Uterus (tissue), 4 donors: ENCODE data around the gene RSPO1. TPM values are rescaled to one million over a fixed set of nuclear protein-coding genes. Genes with fewer than 3 reads are reported as not detected.

Experiments used
- DNase-seq, 2 donors: peaks; one replicate each; pipeline ENCODE4 v3.0.0-alpha.2; 2019 to 2020
- H3K27ac ChIP-seq, 2 donors: fragments of 200-600 bp; sonication (generic); 1 replicate in 1 of 2; 2 replicates in 1 of 2; pipeline ENCODE4 v1.5.1; 2016 to 2018
- H3K27me3 ChIP-seq, 2 donors: fragments of 200-600 bp; sonication (generic); one replicate each; pipeline ENCODE4 v1.5.1; 2018 to 2019; ENCODE audit warnings: control low read depth in 1 of 2
- H3K36me3 ChIP-seq, 2 donors: fragments of 200-600 bp; sonication (generic); one replicate each; pipeline ENCODE4 v1.5.1; 2019; ENCODE audit warnings: control low read depth in 1 of 2
- H3K4me1 ChIP-seq, 2 donors: fragments of 200-600 bp; sonication (generic); one replicate each; pipeline ENCODE4 v1.5.1; 2018 to 2019; ENCODE audit warnings: control low read depth in 1 of 2
- H3K4me3 ChIP-seq, 2 donors: fragments of 200-600 bp; sonication (generic); 1 replicate in 1 of 2; 2 replicates in 1 of 2; pipeline ENCODE4 v1.5.1; 2018 to 2019; ENCODE audit warnings: mild to moderate bottlenecking in 1 of 2
- H3K9me3 ChIP-seq, 2 donors: fragments of 200-600 bp; sonication (generic); one replicate each; pipeline ENCODE4 v1.5.1; 2019; ENCODE audit warnings: control low read depth in 1 of 2
- POLR2A ChIP-seq, 2 donors: fragments of 450-650 bp; IDR thresholded peaks; one replicate each; pipeline ENCODE4 v1.6.1; 2016; ENCODE audit warnings: antibody characterized with exemption in 2 of 2, mild to moderate bottlenecking in 1 of 2, moderate library complexity in 1 of 2
- intact Hi-C: fragments of 100-400 bp; cut with DNase I; formaldehyde crosslinking; loops from one replicate; pipeline ENCODE4 v1.15.1; 2023; ENCODE audit warnings: low total_unique reads
- total RNA-seq, 4 donors: library from RNA; depleted of rRNA in 3 of 4; stranded (reverse); fragments of >200 nt in 3 of 4; gene quantifications; one replicate each; pipeline versions ENCODE4 v1.1.0 to v1.2.4, GENCODE V29; 2014 to 2023
- TF ChIP-seq, protein P1 (sequence below), 4 experiments: fragments of 200-600 bp in 2 of 4; fragments of 450-650 bp in 2 of 4; sonication (generic) in 2 of 4; IDR thresholded peaks; one replicate each; pipeline ENCODE4 v1.5.1; 2016 to 2019; ENCODE audit warnings: antibody characterized with exemption in 4 of 4, mild to moderate bottlenecking in 2 of 4, moderate library complexity in 1 of 4
- donor health status: DM: yes; HTN: yes; CAD: no.

Gene RSPO1
- total RNA-seq, 4 donors from 2014 or later: 4.6 to 74.6 (median 29.9) TPM

DNA sequence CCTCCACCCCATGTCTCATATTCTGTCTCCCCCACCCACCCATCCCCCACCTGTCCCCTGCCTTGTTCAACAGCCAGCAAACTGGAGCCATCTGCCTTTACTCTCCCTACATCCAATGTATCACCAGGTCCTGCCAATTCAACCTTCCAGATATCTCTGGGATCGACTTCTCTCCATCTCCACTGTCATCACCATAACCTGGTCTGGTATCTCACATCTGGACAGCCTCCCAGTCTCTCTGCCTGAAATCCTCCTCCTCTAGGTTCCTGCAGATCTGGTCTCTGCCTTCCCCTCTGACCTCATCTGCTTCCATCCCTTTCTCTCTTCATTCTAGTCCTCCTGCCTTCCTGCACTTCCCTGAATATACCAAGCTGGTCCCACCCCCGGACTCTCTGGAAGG lies 35.4 kb upstream of the RSPO1 start:
- TF ChIP-seq, protein P1, sequence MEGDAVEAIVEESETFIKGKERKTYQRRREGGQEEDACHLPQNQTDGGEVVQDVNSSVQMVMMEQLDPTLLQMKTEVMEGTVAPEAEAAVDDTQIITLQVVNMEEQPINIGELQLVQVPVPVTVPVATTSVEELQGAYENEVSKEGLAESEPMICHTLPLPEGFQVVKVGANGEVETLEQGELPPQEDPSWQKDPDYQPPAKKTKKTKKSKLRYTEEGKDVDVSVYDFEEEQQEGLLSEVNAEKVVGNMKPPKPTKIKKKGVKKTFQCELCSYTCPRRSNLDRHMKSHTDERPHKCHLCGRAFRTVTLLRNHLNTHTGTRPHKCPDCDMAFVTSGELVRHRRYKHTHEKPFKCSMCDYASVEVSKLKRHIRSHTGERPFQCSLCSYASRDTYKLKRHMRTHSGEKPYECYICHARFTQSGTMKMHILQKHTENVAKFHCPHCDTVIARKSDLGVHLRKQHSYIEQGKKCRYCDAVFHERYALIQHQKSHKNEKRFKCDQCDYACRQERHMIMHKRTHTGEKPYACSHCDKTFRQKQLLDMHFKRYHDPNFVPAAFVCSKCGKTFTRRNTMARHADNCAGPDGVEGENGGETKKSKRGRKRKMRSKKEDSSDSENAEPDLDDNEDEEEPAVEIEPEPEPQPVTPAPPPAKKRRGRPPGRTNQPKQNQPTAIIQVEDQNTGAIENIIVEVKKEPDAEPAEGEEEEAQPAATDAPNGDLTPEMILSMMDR (IDR thresholded peaks at IDR 0.05): no peak
- TF ChIP-seq POLR2A (IDR thresholded peaks at IDR 0.05): no peak
- Histone ChIP-seq H3K36me3 (no peaks in the 10 kb centered on the region), H3K9me3 (no peaks in the 10 kb centered on the region), H3K27me3 (no peaks in the 10 kb centered on the region), H3K27ac (no peak overlapping the region), H3K4me1 (peaks cover 0 to 14% of the 10 kb centered on the region in 2 donors), H3K4me3 (no peak overlapping the region)
- intact Hi-C loops: no loop called here
- no peak for DNase-seq

DNA sequence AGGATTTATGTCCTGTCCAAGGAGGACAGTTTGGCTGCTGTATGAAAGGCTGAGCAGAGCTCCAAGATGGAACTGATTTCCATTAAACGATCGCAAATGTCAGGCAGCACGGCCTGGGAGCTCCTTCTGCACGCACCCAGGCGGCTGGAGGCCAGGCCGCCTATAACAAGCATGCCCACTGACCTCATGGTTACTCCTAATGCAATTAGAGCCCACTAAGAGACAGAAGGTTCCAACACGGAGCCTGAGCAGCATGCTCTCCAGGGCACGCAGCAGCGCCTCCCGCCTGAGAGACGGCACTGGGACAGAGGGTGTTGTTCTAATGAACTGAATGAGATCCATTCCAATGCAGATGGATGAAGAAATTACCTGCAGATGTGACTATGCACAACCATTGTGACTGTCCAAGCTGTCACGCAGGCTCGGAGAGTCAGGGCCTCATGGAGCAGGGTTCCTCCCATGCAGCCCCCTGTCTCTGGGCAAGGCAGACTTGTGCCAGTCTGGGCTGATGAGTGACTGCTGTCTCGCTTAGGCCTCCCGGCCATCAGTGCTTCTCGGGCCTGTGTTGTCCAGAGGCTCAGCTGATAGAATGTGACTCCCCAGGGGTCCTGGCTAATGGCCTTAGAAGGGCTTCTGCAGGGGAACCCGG lies 32.5 kb upstream of the RSPO1 start:
- Histone ChIP-seq H3K27me3 (no peaks in the 10 kb centered on the region), H3K36me3 (no peaks in the 10 kb centered on the region), H3K4me3 (no peak overlapping the region), H3K27ac (no peak overlapping the region), H3K4me1 (peaks cover 0 to 13% of the 10 kb centered on the region in 2 donors), H3K9me3 (no peaks in the 10 kb centered on the region)
- intact Hi-C loops: no loop called here
- TF ChIP-seq, protein P1 (IDR thresholded peaks at IDR 0.05): peak in 1 of 4 experiments; percentile 8
- TF ChIP-seq POLR2A (IDR thresholded peaks at IDR 0.05): no peak
- peak; percentile 40 to 52 for DNase-seq

DNA sequence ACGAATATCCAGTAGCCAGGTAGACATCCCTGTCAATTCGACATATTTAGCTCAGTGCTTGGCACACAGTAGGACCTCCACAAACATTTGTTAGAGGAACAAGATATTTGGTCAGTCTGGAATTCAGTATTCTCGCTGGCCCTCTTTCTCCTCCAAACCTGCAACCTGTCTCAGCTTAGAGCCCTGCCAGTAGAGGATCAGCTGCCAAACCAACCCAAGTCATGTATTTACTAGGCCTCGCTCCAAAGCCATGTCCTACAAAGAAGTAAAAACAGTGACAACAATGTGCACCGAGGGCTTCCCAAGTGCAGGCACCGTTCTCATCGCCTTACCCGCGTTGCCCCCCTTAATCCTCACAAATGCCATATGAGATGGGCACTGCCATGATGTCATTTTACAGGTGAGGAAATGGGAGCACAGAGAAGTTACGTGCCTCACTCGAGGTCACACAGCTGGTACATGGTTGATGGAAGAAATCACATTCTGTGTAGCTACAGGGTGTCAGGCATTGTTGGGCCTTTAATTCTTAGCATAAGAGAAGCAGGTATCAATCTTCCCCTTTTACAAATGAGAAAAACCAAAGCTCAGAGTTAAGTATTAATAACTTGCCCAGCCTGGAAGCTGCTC lies 31.7 kb upstream of the RSPO1 start:
- Histone ChIP-seq H3K27me3 (no peaks in the 10 kb centered on the region), H3K36me3 (no peaks in the 10 kb centered on the region), H3K4me1 (peaks cover 0 to 13% of the 10 kb centered on the region in 2 donors), H3K4me3 (no peak overlapping the region), H3K27ac (no peak overlapping the region), H3K9me3 (no peaks in the 10 kb centered on the region)
- intact Hi-C loops: no loop called here
- no peak for DNase-seq
- no peak for TF ChIP-seq POLR2A (IDR thresholded peaks at IDR 0.05)
- TF ChIP-seq, protein P1 (IDR thresholded peaks at IDR 0.05): no peak

DNA sequence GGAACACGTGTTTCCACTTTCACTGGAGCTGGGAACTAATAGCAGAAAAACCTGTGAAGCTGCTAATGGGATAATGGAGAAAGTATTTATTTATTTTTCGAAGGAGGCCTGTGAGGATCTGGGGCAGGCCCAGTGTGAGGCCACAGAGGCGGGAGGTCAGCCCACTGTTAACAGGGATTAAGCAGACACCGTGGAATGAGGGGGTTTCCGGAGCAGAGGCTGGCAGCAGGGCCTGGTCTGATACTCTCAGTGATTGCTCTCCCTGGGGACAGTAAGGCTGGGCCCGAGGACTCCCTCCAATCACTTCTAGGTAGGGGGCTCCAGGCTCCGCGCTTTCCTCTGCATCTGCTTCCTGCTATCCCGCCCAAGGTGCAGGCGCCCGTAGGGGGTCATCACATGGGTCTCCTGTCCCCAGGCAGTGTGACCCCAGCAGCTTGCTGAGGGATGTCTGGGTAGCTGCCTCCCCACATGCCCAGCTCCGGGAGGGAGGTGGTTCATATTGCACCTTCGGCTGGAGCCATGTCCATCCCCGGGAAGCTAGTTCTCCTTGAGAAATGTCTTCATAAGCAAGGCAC lies 28.8 kb upstream of the RSPO1 start:
- Histone ChIP-seq H3K9me3 (no peaks in the 10 kb centered on the region), H3K36me3 (no peaks in the 10 kb centered on the region), H3K27ac (no peak overlapping the region), H3K4me3 (no peak overlapping the region), H3K4me1 (peaks cover 0 to 13% of the 10 kb centered on the region in 2 donors), H3K27me3 (no peaks in the 10 kb centered on the region)
- no peak for TF ChIP-seq POLR2A (IDR thresholded peaks at IDR 0.05)
- TF ChIP-seq, protein P1 (IDR thresholded peaks at IDR 0.05): no peak
- intact Hi-C loops: no loop called here
- DNase-seq: no peak
